Ovary (tissue), 3 donors: ENCODE data around the gene FBP1.

ENCODE experiments used
- POLR2A ChIP-seq: fragments of 450-650 bp; IDR thresholded peaks from one replicate; pipeline ENCODE4 v1.6.1; 2017; ENCODE audit warnings: antibody characterized with exemption, mild to moderate bottlenecking, moderate library complexity
- TF ChIP-seq, protein P1 (sequence below), 3 donors: fragments of 450-650 bp in 2 of 3; fragments of 200-600 bp in 1 of 3; IDR thresholded peaks; one replicate each; pipeline versions ENCODE4 v1.5.1 to v1.8.0; 2016 to 2022; ENCODE audit warnings: antibody characterized with exemption in 3 of 3, mild to moderate bottlenecking in 1 of 3
- donor health status: DM: no; HTN: no; CAD: no.

DNA sequence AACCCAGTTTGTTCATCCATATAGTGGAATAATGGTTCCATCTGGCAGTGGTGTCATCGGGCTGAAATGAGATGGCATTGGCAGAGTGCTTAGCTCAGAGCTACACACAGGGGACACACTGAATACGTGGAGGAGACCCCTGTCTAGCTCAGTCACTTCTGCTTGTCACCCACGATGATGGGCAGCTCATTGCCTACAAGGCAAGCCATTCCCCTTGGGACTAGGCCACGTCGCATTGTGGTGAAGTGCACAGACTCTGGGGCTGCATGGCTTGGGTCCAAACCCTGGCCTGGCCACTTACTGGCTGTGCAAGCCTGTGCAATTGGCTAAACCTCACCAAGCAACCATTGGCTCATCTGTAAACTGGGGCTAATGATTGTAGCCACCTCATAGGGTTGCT lies 3.2 kb upstream of the FBP1 start:
- TF ChIP-seq POLR2A: no peak
- TF ChIP-seq, protein P1, sequence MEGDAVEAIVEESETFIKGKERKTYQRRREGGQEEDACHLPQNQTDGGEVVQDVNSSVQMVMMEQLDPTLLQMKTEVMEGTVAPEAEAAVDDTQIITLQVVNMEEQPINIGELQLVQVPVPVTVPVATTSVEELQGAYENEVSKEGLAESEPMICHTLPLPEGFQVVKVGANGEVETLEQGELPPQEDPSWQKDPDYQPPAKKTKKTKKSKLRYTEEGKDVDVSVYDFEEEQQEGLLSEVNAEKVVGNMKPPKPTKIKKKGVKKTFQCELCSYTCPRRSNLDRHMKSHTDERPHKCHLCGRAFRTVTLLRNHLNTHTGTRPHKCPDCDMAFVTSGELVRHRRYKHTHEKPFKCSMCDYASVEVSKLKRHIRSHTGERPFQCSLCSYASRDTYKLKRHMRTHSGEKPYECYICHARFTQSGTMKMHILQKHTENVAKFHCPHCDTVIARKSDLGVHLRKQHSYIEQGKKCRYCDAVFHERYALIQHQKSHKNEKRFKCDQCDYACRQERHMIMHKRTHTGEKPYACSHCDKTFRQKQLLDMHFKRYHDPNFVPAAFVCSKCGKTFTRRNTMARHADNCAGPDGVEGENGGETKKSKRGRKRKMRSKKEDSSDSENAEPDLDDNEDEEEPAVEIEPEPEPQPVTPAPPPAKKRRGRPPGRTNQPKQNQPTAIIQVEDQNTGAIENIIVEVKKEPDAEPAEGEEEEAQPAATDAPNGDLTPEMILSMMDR (IDR thresholded peaks at IDR 0.05): no peak
